Body of pancreas (tissue), 4 donors: ENCODE results near the gene CDA. TPM values are rescaled to one million over a fixed set of nuclear protein-coding genes. Genes with fewer than 3 reads are reported as not detected.

Experiments
- ATAC-seq: fragments of 150-250 bp; one replicate; pipeline ENCODE4 v1.9.1; 2016
- DNase-seq, 4 donors: peaks; one replicate each; pipeline ENCODE4 v3.0.0-alpha.2; 2019
- H3K27ac ChIP-seq, 4 donors: fragments of 200-600 bp; sonication (generic); 1 replicate in 3 of 4; 2 replicates in 1 of 4; pipeline versions ENCODE4 v1.5.1 to v1.6.1; 2016 to 2019; ENCODE audit warnings: mild to moderate bottlenecking in 1 of 4, mixed read lengths in 1 of 4, moderate library complexity in 1 of 4
- H3K27me3 ChIP-seq, 2 donors: fragments of 200-600 bp; sonication (generic); one replicate each; pipeline ENCODE4 v1.6.0; 2016; ENCODE audit warnings: mild to moderate bottlenecking in 1 of 2
- H3K36me3 ChIP-seq, 2 donors: fragments of 200-600 bp; sonication (generic); replicated peaks in 1 of 2; 2 replicates each; pipeline ENCODE4 v1.5.1; 2016; ENCODE audit warnings: low read depth in 2 of 2; ENCODE audit not compliant: insufficient read depth in 1 of 2
- H3K4me1 ChIP-seq: fragments of 200-600 bp; sonication (generic); one replicate; pipeline ENCODE4 v1.6.0; 2016
- H3K4me3 ChIP-seq, 2 donors: fragments of 200-600 bp; sonication (generic); 1 replicate in 1 of 2; 2 replicates in 1 of 2; pipeline ENCODE4 v1.5.1; 2016 to 2019
- H3K9me3 ChIP-seq, 3 donors: fragments of 200-600 bp; sonication (generic); 1 replicate in 2 of 3; 2 replicates in 1 of 3; pipeline ENCODE4 v1.5.1; 2016
- POLR2A ChIP-seq, 3 donors: fragments of 450-650 bp; IDR thresholded peaks; one replicate each; pipeline ENCODE4 v1.6.1; 2016; ENCODE audit warnings: antibody characterized with exemption in 3 of 3, mild to moderate bottlenecking in 2 of 3
- WGBS, 2 donors: methylation state at CpG; one replicate each; pipeline ENCODE4 v1.1.5; 2017; 5-methylcytosine and 5-hydroxymethylcytosine counted together
- intact Hi-C: fragments of 100-400 bp; cut with DNase I; formaldehyde crosslinking; loops from one replicate; pipeline ENCODE4 v1.15.1; 2023
- total RNA-seq, 2 donors: library from RNA; depleted of rRNA; stranded (reverse); fragments of >200 nt; gene quantifications; one replicate each; pipeline ENCODE4 v1.1.0, GENCODE V29; 2016
- TF ChIP-seq, protein P1 (sequence below), 7 experiments: fragments of 450-650 bp in 4 of 7; fragments of 200-600 bp in 3 of 7; sonication (generic) in 3 of 7; IDR thresholded peaks; one replicate each; pipeline ENCODE4 v1.5.1; 2016 to 2019; ENCODE audit warnings: antibody characterized with exemption in 7 of 7

CDA gene
- total RNA-seq, 2 donors from 2014 or later: not detected

- Histone ChIP-seq H3K4me1 (no peaks in the 10 kb centered on the region), H3K9me3 (no peaks in the 10 kb centered on the region), H3K27ac (peak overlapping the region in 2 of 4 donors; percentile 28 to 56), H3K4me3 (no peak overlapping the region), H3K36me3 (no peaks in the 10 kb centered on the region), H3K27me3 (peaks cover 0 to 14% of the 10 kb centered on the region in 2 donors)
- intact Hi-C loops: no loop called here
- ATAC-seq: peak; percentile 60
- peak; percentile 19 to 62 (median 24) for DNase-seq
- WGBS, 2 donors: 7 to 10% methylated on average over 15 to 24 of the region's 24 CpGs
- TF ChIP-seq, protein P1, sequence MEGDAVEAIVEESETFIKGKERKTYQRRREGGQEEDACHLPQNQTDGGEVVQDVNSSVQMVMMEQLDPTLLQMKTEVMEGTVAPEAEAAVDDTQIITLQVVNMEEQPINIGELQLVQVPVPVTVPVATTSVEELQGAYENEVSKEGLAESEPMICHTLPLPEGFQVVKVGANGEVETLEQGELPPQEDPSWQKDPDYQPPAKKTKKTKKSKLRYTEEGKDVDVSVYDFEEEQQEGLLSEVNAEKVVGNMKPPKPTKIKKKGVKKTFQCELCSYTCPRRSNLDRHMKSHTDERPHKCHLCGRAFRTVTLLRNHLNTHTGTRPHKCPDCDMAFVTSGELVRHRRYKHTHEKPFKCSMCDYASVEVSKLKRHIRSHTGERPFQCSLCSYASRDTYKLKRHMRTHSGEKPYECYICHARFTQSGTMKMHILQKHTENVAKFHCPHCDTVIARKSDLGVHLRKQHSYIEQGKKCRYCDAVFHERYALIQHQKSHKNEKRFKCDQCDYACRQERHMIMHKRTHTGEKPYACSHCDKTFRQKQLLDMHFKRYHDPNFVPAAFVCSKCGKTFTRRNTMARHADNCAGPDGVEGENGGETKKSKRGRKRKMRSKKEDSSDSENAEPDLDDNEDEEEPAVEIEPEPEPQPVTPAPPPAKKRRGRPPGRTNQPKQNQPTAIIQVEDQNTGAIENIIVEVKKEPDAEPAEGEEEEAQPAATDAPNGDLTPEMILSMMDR (IDR thresholded peaks at IDR 0.05): no peak
- peak in 1 of 3 donors; percentile 7 for TF ChIP-seq POLR2A (IDR thresholded peaks at IDR 0.05)
Observed at GRCh38 chr1:20589331-20590278, 708 bp downstream of the CDA start.

- no peaks in the 10 kb centered on the region for H3K36me3 ChIP-seq
- ATAC-seq: no peak
- 15 to 18% methylated on average over 7 of the region's 7 CpGs for WGBS, 2 donors
- peaks cover 0 to 14% of the 10 kb centered on the region in 2 donors for H3K27me3 ChIP-seq
- DNase-seq: peak in 2 of 4 donors; percentile 11 to 55
- peak overlapping the region in 1 of 4 donors; percentile 56 for H3K27ac ChIP-seq
- no peak for TF ChIP-seq POLR2A (IDR thresholded peaks at IDR 0.05)
- TF ChIP-seq, protein P1 (IDR thresholded peaks at IDR 0.05): no peak
- H3K4me1 ChIP-seq: no peaks in the 10 kb centered on the region
- intact Hi-C loops: no loop called here
- no peak overlapping the region for H3K4me3 ChIP-seq
- no peaks in the 10 kb centered on the region for H3K9me3 ChIP-seq
Observed at GRCh38 chr1:20590306-20590777, 1.4 kb downstream of the CDA start.

- Histone ChIP-seq H3K4me1 (no peaks in the 10 kb centered on the region), H3K27ac (no peak overlapping the region), H3K36me3 (no peaks in the 10 kb centered on the region), H3K4me3 (no peak overlapping the region), H3K27me3 (peaks cover 0 to 5% of the 10 kb centered on the region in 2 donors), H3K9me3 (no peaks in the 10 kb centered on the region)
- WGBS, 2 donors: 65 to 93% methylated on average over 3 to 5 of the region's 5 CpGs
- ATAC-seq (no peak), DNase-seq (no peak)
- intact Hi-C loops: no loop called here
- no peak for TF ChIP-seq POLR2A (IDR thresholded peaks at IDR 0.05)
- TF ChIP-seq, protein P1 (IDR thresholded peaks at IDR 0.05): no peak
Observed at GRCh38 chr1:20593756-20594155, 4.9 kb downstream of the CDA start.

GRCh38 chr1:20594746-20595145, 5.8 kb downstream of the CDA start:
- TF ChIP-seq, protein P1 (IDR thresholded peaks at IDR 0.05): no peak
- no peak for TF ChIP-seq POLR2A (IDR thresholded peaks at IDR 0.05)
- no peak for DNase-seq
- Histone ChIP-seq H3K4me3 (no peak overlapping the region), H3K9me3 (no peaks in the 10 kb centered on the region), H3K36me3 (no peaks in the 10 kb centered on the region), H3K27ac (no peak overlapping the region), H3K4me1 (no peaks in the 10 kb centered on the region), H3K27me3 (peaks cover 0 to under 1% of the 10 kb centered on the region in 2 donors)
- no peak for ATAC-seq
- intact Hi-C loops: no loop called here
- WGBS, 2 donors: 76 to 81% methylated on average over 12 to 14 of the region's 14 CpGs
